Thoracic aorta (tissue), 2 donors: ENCODE measurements around the gene TEDC2. TPM values are rescaled to one million over a fixed set of nuclear protein-coding genes. Genes with fewer than 3 reads are reported as not detected.
"Not testable (repeated sequence)": the region's sequence is repeated elsewhere in the genome, so short reads cannot be mapped to it uniquely, and the experiment has no call there.

ENCODE experiments used
- ATAC-seq: fragments of 150-250 bp; one replicate; pipeline ENCODE4 v1.8.0; 2017; ENCODE audit warnings: low read depth; ENCODE audit not compliant: insufficient number of reproducible peaks, low FRiP score
- DNase-seq: peaks from one replicate; pipeline ENCODE4 v3.0.0-alpha.2; 2020; ENCODE audit warnings: low spot score
- H3K27ac ChIP-seq, 2 donors: fragments of 200-600 bp; sonication (generic); 1 replicate in 1 of 2; 2 replicates in 1 of 2; pipeline ENCODE4 v1.5.1; 2016; ENCODE audit warnings: mild to moderate bottlenecking in 2 of 2, moderate library complexity in 2 of 2
- H3K27me3 ChIP-seq: fragments of 200-600 bp; sonication (generic); replicated peaks from 2 replicates; pipeline ENCODE4 v1.6.0; 2016; ENCODE audit warnings: mild to moderate bottlenecking; ENCODE audit not compliant: insufficient read depth
- H3K36me3 ChIP-seq: fragments of 200-600 bp; sonication (generic); one replicate; pipeline ENCODE4 v1.5.1; 2016
- H3K4me1 ChIP-seq, 2 donors: fragments of 200-600 bp; sonication (generic); 1 replicate in 1 of 2; 2 replicates in 1 of 2; pipeline versions ENCODE4 v1.5.1 to v1.6.0; 2016; ENCODE audit warnings: low read depth in 2 of 2, mild to moderate bottlenecking in 1 of 2; ENCODE audit not compliant: control insufficient read depth in 1 of 2
- H3K4me3 ChIP-seq: fragments of 200-600 bp; sonication (generic); 2 replicates; pipeline ENCODE4 v1.5.1; 2016; ENCODE audit warnings: mild to moderate bottlenecking
- H3K9me3 ChIP-seq: fragments of 200-600 bp; sonication (generic); 2 replicates; pipeline ENCODE4 v1.5.1; 2016
- total RNA-seq, 2 donors: library from RNA; depleted of rRNA; stranded (reverse); fragments of >200 nt; gene quantifications; one replicate each; pipeline versions ENCODE4 v1.1.0 to v1.2.3, GENCODE V29; 2016
- TF ChIP-seq, protein P1 (sequence below): fragments of 200-600 bp; sonication (generic); IDR thresholded peaks from one replicate; pipeline ENCODE4 v1.5.1; 2019; ENCODE audit warnings: antibody characterized with exemption

TEDC2 gene
- total RNA-seq, 2 donors from 2014 or later, result 0.27 TPM; not detected in 1

DNA sequence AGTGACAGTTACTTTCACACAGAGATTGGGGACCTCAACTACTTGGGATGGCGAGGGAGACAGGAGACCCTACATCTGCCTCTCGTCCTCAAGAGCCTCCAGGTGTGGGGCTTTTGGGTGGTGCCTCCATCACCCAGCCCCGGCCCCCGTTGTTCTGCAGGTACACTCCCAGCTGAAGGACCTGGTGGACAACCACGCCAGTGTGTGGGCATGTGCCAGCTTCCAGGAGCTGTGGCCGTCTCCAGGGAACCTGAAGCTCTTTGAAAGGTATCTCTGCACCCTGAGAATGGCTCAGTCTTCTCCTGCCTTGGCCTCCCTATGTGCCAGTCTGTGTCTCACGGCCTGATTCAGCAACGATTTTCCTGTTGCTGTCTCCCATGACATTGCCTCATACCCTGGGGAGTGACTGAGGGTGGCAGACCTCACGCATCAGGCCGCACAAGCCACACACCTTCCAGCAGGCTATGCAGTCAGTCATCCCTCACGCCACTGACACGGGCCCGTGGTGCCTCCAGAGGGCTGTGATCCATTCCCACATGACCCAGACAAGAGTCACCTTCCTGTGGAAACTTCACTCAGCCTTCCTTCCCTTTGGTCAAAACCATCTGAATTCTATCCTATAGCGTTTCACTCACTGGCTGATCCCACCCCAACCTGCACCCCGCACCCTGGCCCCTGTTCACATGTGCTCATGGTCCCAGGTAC lies 27.0 kb upstream of the TEDC2 start:
- H3K36me3 ChIP-seq, result no peaks in the 10 kb centered on the region
- DNase-seq (no peak), ATAC-seq (no peak)
- no peaks in the 10 kb centered on the region for H3K9me3 ChIP-seq
- H3K27ac ChIP-seq, result no peak overlapping the region
- no peak overlapping the region for H3K4me3 ChIP-seq
- TF ChIP-seq, protein P1, sequence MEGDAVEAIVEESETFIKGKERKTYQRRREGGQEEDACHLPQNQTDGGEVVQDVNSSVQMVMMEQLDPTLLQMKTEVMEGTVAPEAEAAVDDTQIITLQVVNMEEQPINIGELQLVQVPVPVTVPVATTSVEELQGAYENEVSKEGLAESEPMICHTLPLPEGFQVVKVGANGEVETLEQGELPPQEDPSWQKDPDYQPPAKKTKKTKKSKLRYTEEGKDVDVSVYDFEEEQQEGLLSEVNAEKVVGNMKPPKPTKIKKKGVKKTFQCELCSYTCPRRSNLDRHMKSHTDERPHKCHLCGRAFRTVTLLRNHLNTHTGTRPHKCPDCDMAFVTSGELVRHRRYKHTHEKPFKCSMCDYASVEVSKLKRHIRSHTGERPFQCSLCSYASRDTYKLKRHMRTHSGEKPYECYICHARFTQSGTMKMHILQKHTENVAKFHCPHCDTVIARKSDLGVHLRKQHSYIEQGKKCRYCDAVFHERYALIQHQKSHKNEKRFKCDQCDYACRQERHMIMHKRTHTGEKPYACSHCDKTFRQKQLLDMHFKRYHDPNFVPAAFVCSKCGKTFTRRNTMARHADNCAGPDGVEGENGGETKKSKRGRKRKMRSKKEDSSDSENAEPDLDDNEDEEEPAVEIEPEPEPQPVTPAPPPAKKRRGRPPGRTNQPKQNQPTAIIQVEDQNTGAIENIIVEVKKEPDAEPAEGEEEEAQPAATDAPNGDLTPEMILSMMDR, result no peak
- H3K27me3 ChIP-seq, result no peaks in the 10 kb centered on the region
- peaks cover 7 to 16% of the 10 kb centered on the region in 2 donors for H3K4me1 ChIP-seq

GRCh38 chr16:2435236-2435635 lies 24.7 kb upstream of the TEDC2 start:
- H3K9me3 ChIP-seq, H3K36me3 ChIP-seq, DNase-seq, H3K4me1 ChIP-seq, H3K4me3 ChIP-seq, H3K27me3 ChIP-seq, ATAC-seq, H3K27ac ChIP-seq: not testable (repeated sequence)

DNA sequence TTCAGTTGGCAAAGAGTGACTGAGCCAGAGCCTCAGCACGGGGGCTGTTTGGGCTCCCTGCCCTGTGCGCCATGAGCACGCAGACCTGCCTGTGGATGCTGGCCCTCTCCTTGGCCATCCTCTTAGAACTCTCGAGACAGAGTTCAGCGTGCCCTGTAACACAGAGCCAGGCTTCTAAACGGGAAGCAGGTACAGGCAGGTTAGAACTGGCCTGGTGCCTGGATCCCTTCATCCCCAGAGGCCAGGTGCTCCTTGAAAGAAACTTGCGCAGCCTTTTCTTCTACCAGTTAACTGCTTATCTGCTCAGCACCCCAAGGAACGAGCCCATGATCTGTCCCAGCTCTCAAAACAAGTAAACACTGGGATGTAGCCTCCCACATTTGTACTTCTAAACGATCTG lies 23.8 kb upstream of the TEDC2 start:
- Histone ChIP-seq H3K4me1 (no peaks in the 10 kb centered on the region), H3K27me3 (no peaks in the 10 kb centered on the region), H3K4me3 (no peak overlapping the region), H3K27ac (no peak overlapping the region), H3K36me3 (no peaks in the 10 kb centered on the region), H3K9me3 (no peaks in the 10 kb centered on the region)
- ATAC-seq, result no peak
- TF ChIP-seq, protein P1, result no peak
- DNase-seq, result no peak

DNA sequence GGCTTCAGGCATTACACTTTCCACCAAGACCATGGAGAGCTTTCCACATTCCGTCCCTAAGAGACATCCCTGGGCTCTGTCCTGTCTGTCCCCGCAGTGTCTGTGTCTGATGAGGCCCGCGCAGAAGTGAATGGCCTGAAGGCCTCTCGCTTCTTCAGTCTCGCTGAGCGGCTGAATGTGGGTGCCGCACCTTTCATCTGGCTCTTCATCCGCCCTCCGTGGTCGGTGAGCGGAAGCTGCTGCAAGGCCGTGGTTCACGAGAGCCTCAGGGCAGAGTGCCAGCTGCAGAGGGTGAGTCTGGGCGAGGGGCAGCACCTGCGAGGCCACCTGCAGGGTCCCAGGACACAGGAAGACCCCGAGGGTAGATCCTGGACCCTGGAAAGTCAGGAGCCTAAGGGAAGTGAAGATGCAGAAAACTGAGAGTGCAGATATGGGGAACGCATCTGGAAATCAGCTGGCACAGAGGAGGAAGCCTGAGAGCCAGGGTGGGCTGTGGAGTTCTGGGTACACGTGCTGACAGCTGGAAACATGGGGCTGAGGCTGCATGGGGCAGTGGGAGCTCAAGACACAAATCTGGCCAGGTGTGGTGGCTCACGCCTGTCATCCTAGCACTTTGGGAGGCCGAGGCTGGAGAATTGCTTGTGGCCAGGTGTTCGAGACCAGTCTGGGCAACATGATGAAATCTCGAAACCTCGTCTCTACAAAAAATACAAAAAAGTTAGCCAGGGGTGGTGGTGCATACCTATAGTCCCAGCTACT lies 22.7 kb upstream of the TEDC2 start:
- DNase-seq (no peak), ATAC-seq (no peak)
- Histone ChIP-seq H3K4me3 (no peak overlapping the region), H3K27ac (no peak overlapping the region), H3K4me1 (no peaks in the 10 kb centered on the region), H3K9me3 (no peaks in the 10 kb centered on the region), H3K27me3 (no peaks in the 10 kb centered on the region), H3K36me3 (no peaks in the 10 kb centered on the region)
- TF ChIP-seq, protein P1, result no peak

DNA sequence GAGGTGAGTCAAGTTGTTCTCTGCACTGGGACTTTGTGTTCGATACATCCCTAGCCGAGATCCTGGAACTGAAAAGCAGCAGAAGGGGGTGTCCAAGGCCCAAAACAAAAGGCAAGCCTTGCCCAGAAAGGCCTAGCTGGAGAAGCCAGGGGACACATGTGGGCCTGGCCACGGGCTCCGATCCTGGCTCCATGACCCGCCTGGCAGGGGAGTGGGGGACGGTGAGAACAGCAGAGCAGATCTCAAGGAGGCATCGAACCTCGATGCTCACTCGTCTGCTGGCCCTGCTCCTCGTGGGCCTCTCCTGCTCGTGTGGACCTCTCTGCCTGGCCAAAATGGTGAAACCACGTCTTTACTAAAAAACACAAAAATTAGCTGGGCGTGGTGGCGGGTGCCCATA lies 21.8 kb upstream of the TEDC2 start:
- Histone ChIP-seq H3K27ac (no peak overlapping the region), H3K4me1 (no peaks in the 10 kb centered on the region), H3K27me3 (no peaks in the 10 kb centered on the region), H3K9me3 (no peaks in the 10 kb centered on the region), H3K4me3 (no peak overlapping the region), H3K36me3 (no peaks in the 10 kb centered on the region)
- TF ChIP-seq, protein P1, result no peak
- DNase-seq (no peak), ATAC-seq (no peak)
